HG03159 (cell line): Measurements from ENCODE around the gene GAS2L2.

Experiments used
- ATAC-seq: cut with Tn5 transposase; IDR thresholded peaks from one replicate; pipeline ENCODE4 v1.9.1; 2021; ENCODE audit warnings: mild to moderate bottlenecking, moderate library complexity; ENCODE audit not compliant: unreplicated experiment

Gene GAS2L2

DNA sequence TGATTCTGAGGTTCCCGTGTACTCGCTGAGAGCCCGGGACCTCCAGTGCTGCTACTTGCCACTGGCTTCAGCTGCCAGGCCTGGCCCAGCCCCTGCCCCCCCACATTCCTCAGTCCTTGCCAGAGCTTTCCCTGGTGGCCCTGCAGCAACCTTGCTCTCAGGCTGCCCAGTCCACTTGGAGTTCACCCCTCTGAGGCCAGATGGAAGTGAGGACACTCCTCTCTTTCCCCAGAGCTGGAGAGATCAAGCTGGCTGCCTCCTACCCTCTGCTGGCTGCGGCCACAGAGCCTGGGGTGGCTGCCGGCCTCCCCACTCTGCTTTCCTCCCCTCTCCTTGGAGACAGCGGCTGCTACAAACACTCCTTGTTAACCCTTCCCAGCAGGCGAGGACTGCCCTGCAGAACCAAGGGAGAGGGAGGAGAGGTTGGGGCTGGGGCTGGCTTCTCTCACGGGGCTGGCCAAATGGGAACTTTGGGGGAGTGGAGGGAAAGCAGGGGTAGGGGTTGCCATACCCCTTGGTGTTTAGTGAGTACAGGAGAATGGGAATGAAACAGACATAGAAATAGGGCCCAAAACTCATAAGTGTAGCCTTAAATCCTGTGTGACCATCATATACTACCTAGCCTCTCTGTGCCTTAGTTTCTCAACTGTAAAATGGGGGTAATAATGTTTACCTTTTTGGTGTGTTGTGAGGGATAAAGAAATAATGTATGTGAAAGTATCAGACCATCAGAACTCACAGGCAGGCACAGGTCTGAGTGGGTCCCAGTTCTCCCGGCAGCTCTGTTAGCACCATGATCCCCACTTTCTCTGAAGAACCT is at the start of gene GAS2L2:
TSS of gene GAS2L2 (minus strand) at position 295 of the 820 bp plus-strand sequence. CDS start 389 bp downstream, outside the sequence.
- no peak for ATAC-seq

- no peak for ATAC-seq
Observed at GRCh38 chr17:35801583-35802224, 48.7 kb upstream of the GAS2L2 start.

GRCh38 chr17:35799942-35800341 is 46.9 kb upstream of the GAS2L2 start:
- no peak for ATAC-seq

GRCh38 chr17:35797918-35798317 is 44.9 kb upstream of the GAS2L2 start:
- no peak for ATAC-seq

- no peak for ATAC-seq
Observed at GRCh38 chr17:35797370-35797769, 44.3 kb upstream of the GAS2L2 start.

DNA sequence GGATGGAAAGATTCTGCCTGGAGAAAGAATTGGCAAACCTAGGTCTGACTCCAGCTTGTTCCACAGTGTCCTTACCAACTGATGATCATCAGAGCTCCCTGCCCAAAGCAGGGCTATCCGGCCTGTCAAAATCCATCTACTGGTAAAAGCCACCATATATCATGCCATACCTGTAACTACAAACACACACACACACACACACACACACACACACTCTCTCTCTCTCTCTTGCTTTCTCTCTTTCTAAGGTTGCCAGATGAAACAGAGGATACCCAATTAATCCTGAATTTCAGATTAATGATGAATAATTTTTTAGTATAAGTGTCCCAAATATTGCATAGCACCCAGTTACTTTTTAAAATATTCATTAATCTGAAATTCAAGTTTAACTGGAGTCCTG is 43.9 kb upstream of the GAS2L2 start:
- ATAC-seq: no peak

DNA sequence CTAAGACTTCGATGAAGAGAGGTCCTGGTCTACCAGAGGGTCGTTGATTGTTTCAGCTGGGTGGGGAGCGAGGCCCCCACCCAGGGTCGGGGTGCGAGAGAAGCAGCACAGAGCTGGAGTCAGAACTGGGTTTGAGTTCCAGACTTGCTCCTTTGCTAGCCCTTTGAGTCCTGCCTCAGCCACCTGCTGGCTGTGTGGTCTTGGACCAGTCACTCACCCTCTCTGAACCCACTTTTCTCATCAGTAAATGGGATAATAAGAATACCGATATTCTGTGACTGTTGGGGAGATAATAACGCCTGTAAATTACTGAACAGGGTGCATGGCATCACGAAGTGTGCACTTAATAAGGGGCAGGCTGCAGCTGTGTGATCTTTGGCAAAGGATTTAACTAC is 42.8 kb upstream of the GAS2L2 start:
- no peak for ATAC-seq

DNA sequence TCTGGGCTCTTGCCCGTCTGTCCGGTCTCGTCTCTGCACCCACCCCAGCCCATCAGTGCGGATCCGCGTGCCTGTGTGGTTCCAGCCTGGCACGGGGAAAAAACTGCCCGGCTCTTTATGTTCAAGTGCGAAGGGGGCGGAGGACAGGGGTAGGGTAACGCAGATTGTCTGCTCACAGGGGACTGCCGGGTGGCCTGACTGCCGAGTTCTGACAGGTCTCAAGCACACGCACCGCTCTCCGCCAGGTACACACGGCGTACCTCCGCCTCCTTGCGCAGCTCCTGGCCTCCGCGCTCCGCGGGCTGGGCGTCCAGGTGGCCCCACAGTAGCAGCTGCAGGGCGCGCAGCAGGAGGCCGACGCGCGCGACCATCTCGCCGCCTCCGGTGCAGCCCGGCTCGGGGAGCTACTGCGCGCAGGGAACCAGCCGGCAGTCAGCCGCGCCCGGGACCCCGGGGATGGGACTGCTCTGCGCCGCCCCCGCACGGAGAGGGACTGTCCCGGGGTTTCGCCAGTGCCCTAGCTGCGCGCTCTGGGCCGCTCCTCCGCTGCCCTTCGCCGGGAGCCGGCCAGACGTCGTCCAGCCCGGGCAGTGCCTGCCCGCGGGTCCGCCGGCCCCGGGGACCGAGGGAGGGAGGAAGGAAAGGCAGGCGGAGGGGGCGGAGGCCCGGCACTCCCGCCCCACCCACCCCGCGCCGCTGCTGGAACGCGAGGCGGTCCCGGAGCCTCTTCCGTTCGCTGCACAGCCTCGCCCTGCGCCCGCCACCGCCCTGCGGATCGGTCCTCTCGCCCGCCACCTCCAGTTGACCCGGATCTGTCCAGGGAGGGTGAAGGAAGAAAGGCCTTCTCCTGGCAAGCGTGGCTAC is 42.2 kb upstream of the GAS2L2 start, which contains the start of gene MMP28:
TSS of gene MMP28 (minus strand) at position 635 of the 864 bp plus-strand sequence. CDS start at position 371, 264 bp downstream.
- ATAC-seq: no peak

DNA sequence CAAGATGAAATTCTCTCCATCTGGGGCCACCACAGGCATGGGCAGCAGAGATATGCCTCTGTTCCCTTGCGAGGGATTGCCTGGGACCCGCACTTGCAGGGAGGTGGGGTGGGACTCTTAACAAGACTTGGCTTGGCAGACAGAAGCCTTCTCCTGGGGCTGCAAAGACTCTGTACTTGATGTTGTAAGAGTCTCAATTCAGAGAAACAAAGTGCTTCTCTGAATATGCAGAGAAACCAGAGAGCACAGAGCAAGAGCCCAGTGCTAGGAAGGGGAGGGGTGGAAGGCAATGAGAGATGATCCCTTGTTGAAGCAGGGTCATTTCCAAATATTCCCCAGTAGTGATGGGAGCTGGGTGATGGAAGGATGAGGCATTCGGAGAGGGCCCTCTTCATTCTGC is 40.2 kb upstream of the GAS2L2 start:
- no peak for ATAC-seq

- no peak for ATAC-seq
Observed at GRCh38 chr17:35791681-35792350, 38.8 kb upstream of the GAS2L2 start.

DNA sequence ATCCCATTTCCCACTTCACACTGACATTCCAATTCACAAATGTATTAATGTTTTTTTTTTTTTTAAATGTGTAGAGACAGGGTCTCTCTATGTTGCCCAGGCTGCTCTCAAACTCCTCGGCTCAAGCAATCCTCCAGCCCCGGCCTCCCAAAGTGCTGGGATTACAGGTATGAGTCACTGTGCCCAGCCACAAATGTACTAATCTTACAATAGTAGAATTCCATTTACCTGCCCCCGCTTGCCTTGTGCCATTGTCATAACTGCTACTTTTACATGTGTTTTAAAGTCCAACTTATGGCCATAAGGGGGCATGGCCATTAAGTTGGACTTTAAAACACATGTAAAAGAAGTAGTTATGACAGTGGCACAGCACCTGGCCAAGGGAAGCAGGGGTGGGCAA is 37.8 kb upstream of the GAS2L2 start:
- no peak for ATAC-seq

GRCh38 chr17:35788477-35789368 is 35.7 kb upstream of the GAS2L2 start:
- no peak for ATAC-seq

DNA sequence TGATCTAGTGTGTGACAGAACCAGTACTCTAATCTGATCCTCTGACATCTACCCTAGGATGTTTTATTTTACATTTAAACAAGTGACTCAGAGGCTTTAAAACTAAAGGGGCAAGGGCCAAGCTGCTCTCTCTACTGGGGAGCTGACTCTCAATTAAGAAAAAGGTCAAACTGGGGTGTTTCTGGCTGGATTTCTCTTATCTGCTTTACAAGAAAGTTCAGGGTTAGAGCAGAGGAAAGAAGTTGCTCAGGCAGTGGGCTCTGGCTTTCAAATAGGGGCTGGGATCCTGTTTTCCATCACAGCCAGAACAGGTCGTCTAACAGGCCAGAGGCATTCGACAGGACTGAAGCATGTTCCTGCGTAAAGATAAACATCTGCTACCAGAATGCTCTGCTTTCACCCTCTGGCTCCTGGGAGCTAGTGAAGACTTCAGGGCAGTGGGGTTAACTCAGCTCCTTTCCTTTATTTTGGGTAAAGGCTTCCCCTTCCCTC is 33.9 kb upstream of the GAS2L2 start:
- no peak for ATAC-seq

- ATAC-seq: no peak
Observed at GRCh38 chr17:35784895-35785294, 31.9 kb upstream of the GAS2L2 start.

DNA sequence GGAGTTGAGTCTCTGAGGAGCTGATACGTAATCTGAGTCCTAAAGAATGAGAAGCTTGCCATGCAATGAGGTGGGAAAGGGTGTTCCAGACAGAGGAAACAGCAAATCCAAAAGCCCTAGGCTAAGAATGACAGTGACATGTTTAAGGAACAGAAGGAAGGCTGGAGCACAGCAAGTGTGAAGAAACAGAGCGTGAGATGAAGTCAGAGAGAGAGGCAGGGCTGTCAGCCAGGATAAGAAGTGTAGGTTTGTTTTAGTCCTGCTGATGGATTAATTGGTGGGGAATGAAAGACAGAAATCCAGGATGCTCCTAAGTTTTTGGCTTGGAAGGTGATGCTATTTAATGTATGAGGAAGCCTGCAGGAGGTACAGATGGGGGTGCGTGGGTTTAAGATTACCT is 27.9 kb upstream of the GAS2L2 start:
- ATAC-seq: no peak

- ATAC-seq: no peak
Observed at GRCh38 chr17:35778641-35779196, 25.7 kb upstream of the GAS2L2 start.

- no peak for ATAC-seq
Observed at GRCh38 chr17:35775583-35775982, 22.5 kb upstream of the GAS2L2 start.

DNA sequence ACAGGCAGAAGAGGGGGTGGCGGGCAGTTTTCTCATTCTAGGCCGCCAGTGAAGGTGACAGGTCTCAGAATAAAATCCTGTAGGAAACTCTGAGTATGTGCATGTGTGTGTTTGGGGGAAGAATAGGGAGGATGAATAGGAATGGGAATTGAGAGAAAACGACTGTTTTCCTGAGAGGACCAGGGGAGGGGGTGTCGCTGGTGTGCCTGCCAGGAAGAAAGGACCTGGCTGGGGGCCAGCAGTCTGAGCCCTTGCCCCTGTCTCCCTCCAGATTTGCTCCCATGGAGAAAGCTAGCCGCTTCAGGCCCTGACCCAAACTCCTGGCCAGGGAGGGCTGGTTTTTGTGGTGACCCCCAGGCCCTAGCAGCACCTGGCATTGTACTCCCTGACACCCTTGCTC is 22.0 kb upstream of the GAS2L2 start:
- ATAC-seq: no peak

- no peak for ATAC-seq
Observed at GRCh38 chr17:35774499-35774898, 21.5 kb upstream of the GAS2L2 start.
